Parathyroid adenoma (tissue), 2 donors: ENCODE data around the gene GRAP.
"Not testable (repeated sequence)": the region's sequence is repeated elsewhere in the genome, so short reads cannot be mapped to it uniquely, and the experiment has no call there.

Experiments
- H2AFZ ChIP-seq: fragments of 300-600 bp; sonication (generic); one replicate; pipeline ENCODE4 v1.7.0; 2017; ENCODE audit warnings: antibody characterized with exemption, mild to moderate bottlenecking
- H3K27ac ChIP-seq: fragments of 300-600 bp; sonication (generic); one replicate; pipeline ENCODE4 v1.7.0; 2017
- H3K27me3 ChIP-seq: fragments of 300-600 bp; sonication (generic); one replicate; pipeline ENCODE4 v1.7.0; 2017; ENCODE audit warnings: low read length; ENCODE audit not compliant: control insufficient read depth, insufficient read depth
- H3K36me3 ChIP-seq: fragments of 300-600 bp; sonication (generic); one replicate; pipeline ENCODE4 v1.7.0; 2017; ENCODE audit warnings: low read length; ENCODE audit not compliant: control insufficient read depth, insufficient read depth
- H3K4me1 ChIP-seq: fragments of 300-600 bp; sonication (generic); one replicate; pipeline ENCODE4 v1.7.0; 2017; ENCODE audit warnings: control low read depth
- H3K4me2 ChIP-seq: fragments of 300-600 bp; sonication (generic); one replicate; pipeline ENCODE4 v1.7.0; 2017; ENCODE audit warnings: low read length
- H3K4me3 ChIP-seq: fragments of 300-600 bp; sonication (generic); one replicate; pipeline ENCODE4 v1.7.0; 2017; ENCODE audit warnings: low read depth, low read length
- H3K79me2 ChIP-seq: fragments of 300-600 bp; sonication (generic); one replicate; pipeline ENCODE4 v1.7.0; 2017; ENCODE audit warnings: control low read depth
- H3K9ac ChIP-seq: fragments of 300-600 bp; sonication (generic); one replicate; pipeline ENCODE4 v1.7.0; 2017; ENCODE audit warnings: mild to moderate bottlenecking
- H3K9me3 ChIP-seq: fragments of 300-600 bp; sonication (generic); one replicate; pipeline ENCODE4 v1.7.0; 2017; ENCODE audit warnings: low read length; ENCODE audit not compliant: control insufficient read depth
- donor health status: primary hyperparathyroidism.

Gene GRAP

GRCh38 chr17:19046782-19047375 lies at the start of gene GRAP:
GRAP (minus strand) TSS chr17:19046957; CDS start chr17:19046926, 31 bp downstream.
- not testable (repeated sequence) for H3K27ac ChIP-seq, H3K27me3 ChIP-seq, H3K79me2 ChIP-seq, H3K4me3 ChIP-seq, H3K9ac ChIP-seq, H3K4me1 ChIP-seq, H3K9me3 ChIP-seq, H3K4me2 ChIP-seq, H2AFZ ChIP-seq, H3K36me3 ChIP-seq

- H3K4me3 ChIP-seq, H3K4me2 ChIP-seq, H3K36me3 ChIP-seq, H3K27me3 ChIP-seq, H3K4me1 ChIP-seq, H3K9ac ChIP-seq, H3K79me2 ChIP-seq, H3K27ac ChIP-seq, H2AFZ ChIP-seq, H3K9me3 ChIP-seq: not testable (repeated sequence)
These were observed 47.1 kb upstream of the GRAP start for GRCh38 chr17:19093684-19094438.

GRCh38 chr17:19092737-19093683 lies 46.3 kb upstream of the GRAP start:
- H3K27me3 ChIP-seq, H3K4me3 ChIP-seq, H2AFZ ChIP-seq, H3K9ac ChIP-seq, H3K79me2 ChIP-seq, H3K4me2 ChIP-seq, H3K4me1 ChIP-seq, H3K27ac ChIP-seq, H3K36me3 ChIP-seq, H3K9me3 ChIP-seq: not testable (repeated sequence)

- H3K27ac ChIP-seq: not testable (repeated sequence)
These were observed 43.5 kb upstream of the GRAP start for GRCh38 chr17:19090058-19090772.

GRCh38 chr17:19088804-19089685 lies 42.3 kb upstream of the GRAP start:
- not testable (repeated sequence) for H3K79me2 ChIP-seq, H2AFZ ChIP-seq, H3K4me3 ChIP-seq, H3K27ac ChIP-seq, H3K27me3 ChIP-seq, H3K4me1 ChIP-seq, H3K9me3 ChIP-seq, H3K9ac ChIP-seq, H3K4me2 ChIP-seq, H3K36me3 ChIP-seq

More at GRCh38 chr17:19090058-19090772, 43.5 kb upstream of the GRAP start:
- H3K4me3 ChIP-seq, H3K4me1 ChIP-seq, H3K79me2 ChIP-seq, H3K36me3 ChIP-seq, H2AFZ ChIP-seq, H3K9ac ChIP-seq, H3K4me2 ChIP-seq, H3K9me3 ChIP-seq, H3K27me3 ChIP-seq: not testable (repeated sequence)

- H2AFZ ChIP-seq, H3K4me1 ChIP-seq, H3K4me2 ChIP-seq, H3K9me3 ChIP-seq, H3K27ac ChIP-seq, H3K9ac ChIP-seq, H3K79me2 ChIP-seq, H3K27me3 ChIP-seq, H3K36me3 ChIP-seq, H3K4me3 ChIP-seq: not testable (repeated sequence)
These were observed 30.6 kb upstream of the GRAP start for GRCh38 chr17:19077386-19077785.

GRCh38 chr17:19076398-19077192 lies 29.8 kb upstream of the GRAP start:
- H3K27ac ChIP-seq, H3K4me3 ChIP-seq, H3K27me3 ChIP-seq, H3K4me1 ChIP-seq, H3K4me2 ChIP-seq, H3K9me3 ChIP-seq, H3K9ac ChIP-seq, H3K36me3 ChIP-seq, H2AFZ ChIP-seq, H3K79me2 ChIP-seq: not testable (repeated sequence)

- H3K27ac ChIP-seq, H3K36me3 ChIP-seq, H3K9me3 ChIP-seq, H3K79me2 ChIP-seq, H3K27me3 ChIP-seq, H3K4me2 ChIP-seq, H3K9ac ChIP-seq, H3K4me3 ChIP-seq, H3K4me1 ChIP-seq, H2AFZ ChIP-seq: not testable (repeated sequence)
These were observed 23.8 kb upstream of the GRAP start for GRCh38 chr17:19070318-19071168.

GRCh38 chr17:19064378-19064777 lies 17.6 kb upstream of the GRAP start:
- not testable (repeated sequence) for H3K4me2 ChIP-seq, H3K4me3 ChIP-seq, H3K79me2 ChIP-seq, H3K9me3 ChIP-seq, H3K27me3 ChIP-seq, H3K9ac ChIP-seq, H3K36me3 ChIP-seq, H3K4me1 ChIP-seq, H2AFZ ChIP-seq, H3K27ac ChIP-seq
